Esophagus squamous epithelium (tissue), 5 donors: ENCODE results near the gene TMEM8B. TPM values are rescaled to one million over a fixed set of nuclear protein-coding genes. Genes with fewer than 3 reads are reported as not detected.

ENCODE experiments used
- DNase-seq: peaks from one replicate; lab custom pipeline; 2025; lab: John Stamatoyannopoulos, UW
- H3K27ac ChIP-seq, 4 donors: fragments of 200-600 bp; sonication (generic); one replicate each; pipeline ENCODE4 v1.5.1; 2016 to 2019; ENCODE audit warnings: mild to moderate bottlenecking in 1 of 4
- H3K27me3 ChIP-seq, 4 donors: fragments of 200-600 bp; sonication (generic); 1 replicate in 3 of 4; 2 replicates in 1 of 4; pipeline versions ENCODE4 v1.5.1 to v1.6.0; 2017 to 2021; ENCODE audit warnings: antibody characterized with exemption in 1 of 4
- H3K36me3 ChIP-seq, 3 donors: fragments of 200-600 bp; sonication (generic); one replicate each; pipeline ENCODE4 v1.5.1; 2016 to 2019
- H3K4me1 ChIP-seq, 3 donors: fragments of 200-600 bp; sonication (generic); one replicate each; pipeline ENCODE4 v1.5.1; 2017 to 2019
- H3K4me3 ChIP-seq, 4 donors: fragments of 200-600 bp; sonication (generic); 1 replicate in 3 of 4; 2 replicates in 1 of 4; pipeline ENCODE4 v1.5.1; 2016 to 2019; ENCODE audit warnings: mild to moderate bottlenecking in 2 of 4, moderate library complexity in 1 of 4
- H3K9me3 ChIP-seq, 3 donors: fragments of 200-600 bp; sonication (generic); one replicate each; pipeline ENCODE4 v1.5.1; 2016 to 2019
- POLR2A ChIP-seq, 4 donors: fragments of 450-650 bp; IDR thresholded peaks; one replicate each; pipeline ENCODE4 v1.6.1; 2017; ENCODE audit warnings: antibody characterized with exemption in 4 of 4, mild to moderate bottlenecking in 4 of 4, moderate library complexity in 3 of 4
- WGBS, 2 donors: methylation state at CpG; one replicate each; pipeline ENCODE4 v1.1.5; 2018; 5-methylcytosine and 5-hydroxymethylcytosine counted together
- intact Hi-C: fragments of 100-400 bp; cut with DNase I; formaldehyde crosslinking; loops from one replicate; pipeline ENCODE4 v1.15.0; 2022
- total RNA-seq, 4 donors: library from RNA; depleted of rRNA; stranded (reverse); fragments of >200 nt; gene quantifications; one replicate each; pipeline ENCODE4 v1.1.0, GENCODE V29; 2016
- TF ChIP-seq, protein P1 (sequence below), 6 experiments: fragments of 450-650 bp in 4 of 6; fragments of 200-600 bp in 2 of 6; sonication (generic) in 2 of 6; IDR thresholded peaks; one replicate each; pipeline ENCODE4 v1.5.1; 2016 to 2019; ENCODE audit warnings: antibody characterized with exemption in 6 of 6, mild to moderate bottlenecking in 4 of 6, moderate library complexity in 4 of 6
- donor health status: DM: yes; HTN: yes; CAD: no.

Gene TMEM8B
- total RNA-seq, 4 donors from 2014 or later = 0.35 to 4.8 (median 1.4) TPM

DNA sequence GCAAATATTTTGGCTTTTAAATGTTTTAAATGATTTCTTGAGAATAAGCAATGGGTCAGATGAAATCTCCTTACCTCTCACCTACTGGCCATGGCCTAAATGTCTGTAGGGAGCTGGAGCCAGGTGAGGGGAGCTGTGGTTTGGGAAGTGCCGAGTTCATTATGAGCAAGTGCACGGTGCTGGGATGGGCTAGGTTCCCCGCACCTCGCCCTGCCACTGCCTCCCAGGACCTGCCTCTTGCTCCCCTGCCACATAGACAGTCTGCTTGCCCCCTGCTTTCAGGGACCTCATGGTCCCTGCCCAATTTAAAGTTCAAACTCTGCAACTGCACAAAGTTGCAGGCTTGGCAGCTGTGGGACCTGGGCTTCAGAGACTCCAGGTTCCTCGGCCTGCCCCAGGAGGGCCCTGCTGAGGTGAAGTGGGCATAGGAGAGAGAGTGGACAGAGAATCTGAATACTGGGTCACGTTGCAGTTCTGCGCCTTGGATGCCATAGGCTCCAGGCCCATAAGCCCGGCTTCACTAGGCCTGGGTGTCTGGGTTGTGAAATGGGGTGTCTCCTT is 35.7 kb downstream of the TMEM8B start:
- H3K27ac ChIP-seq = no peak overlapping the region
- H3K36me3 ChIP-seq = no peaks in the 10 kb centered on the region
- intact Hi-C loops = no loop called here
- DNase-seq = no peak
- H3K9me3 ChIP-seq = no peaks in the 10 kb centered on the region
- peaks cover 0 to 95% (median 0%) of the 10 kb centered on the region in 4 donors for H3K27me3 ChIP-seq
- no peak overlapping the region for H3K4me3 ChIP-seq
- H3K4me1 ChIP-seq = no peaks in the 10 kb centered on the region
- TF ChIP-seq, protein P1, sequence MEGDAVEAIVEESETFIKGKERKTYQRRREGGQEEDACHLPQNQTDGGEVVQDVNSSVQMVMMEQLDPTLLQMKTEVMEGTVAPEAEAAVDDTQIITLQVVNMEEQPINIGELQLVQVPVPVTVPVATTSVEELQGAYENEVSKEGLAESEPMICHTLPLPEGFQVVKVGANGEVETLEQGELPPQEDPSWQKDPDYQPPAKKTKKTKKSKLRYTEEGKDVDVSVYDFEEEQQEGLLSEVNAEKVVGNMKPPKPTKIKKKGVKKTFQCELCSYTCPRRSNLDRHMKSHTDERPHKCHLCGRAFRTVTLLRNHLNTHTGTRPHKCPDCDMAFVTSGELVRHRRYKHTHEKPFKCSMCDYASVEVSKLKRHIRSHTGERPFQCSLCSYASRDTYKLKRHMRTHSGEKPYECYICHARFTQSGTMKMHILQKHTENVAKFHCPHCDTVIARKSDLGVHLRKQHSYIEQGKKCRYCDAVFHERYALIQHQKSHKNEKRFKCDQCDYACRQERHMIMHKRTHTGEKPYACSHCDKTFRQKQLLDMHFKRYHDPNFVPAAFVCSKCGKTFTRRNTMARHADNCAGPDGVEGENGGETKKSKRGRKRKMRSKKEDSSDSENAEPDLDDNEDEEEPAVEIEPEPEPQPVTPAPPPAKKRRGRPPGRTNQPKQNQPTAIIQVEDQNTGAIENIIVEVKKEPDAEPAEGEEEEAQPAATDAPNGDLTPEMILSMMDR (IDR thresholded peaks at IDR 0.05) = no peak
- no peak for TF ChIP-seq POLR2A (IDR thresholded peaks at IDR 0.05)
- 79 to 84% methylated on average over 6 to 7 of the region's 8 CpGs for WGBS, 2 donors

DNA sequence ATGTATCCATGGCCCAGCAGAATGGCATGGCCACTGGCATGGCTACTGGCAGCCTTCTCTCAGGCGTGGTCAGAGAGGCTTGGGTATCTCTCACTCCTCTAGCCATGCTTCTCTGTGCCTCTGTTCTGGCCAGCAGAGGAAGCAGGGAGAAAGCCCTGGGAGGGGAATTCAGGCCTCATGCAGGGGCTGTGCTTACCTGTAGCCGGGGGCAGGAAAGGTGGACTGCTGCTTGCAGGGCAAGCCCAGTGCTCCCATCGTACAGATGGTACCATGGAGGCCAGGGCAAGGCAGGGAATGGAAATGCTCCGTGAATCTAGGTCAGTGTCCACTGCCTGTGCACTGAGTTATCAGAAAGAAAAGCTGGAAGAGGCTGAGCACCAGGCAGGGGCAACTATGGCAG is 38.5 kb downstream of the TMEM8B start:
- 81 to 90% methylated on average over 2 to 3 of the region's 4 CpGs for WGBS, 2 donors
- no peaks in the 10 kb centered on the region for H3K9me3 ChIP-seq
- intact Hi-C loops = no loop called here
- peaks cover 0 to 7% (median 0%) of the 10 kb centered on the region in 3 donors for H3K4me1 ChIP-seq
- H3K4me3 ChIP-seq = no peak overlapping the region
- H3K27ac ChIP-seq = no peak overlapping the region
- H3K27me3 ChIP-seq = peaks cover 0 to 80% (median 0%) of the 10 kb centered on the region in 4 donors
- H3K36me3 ChIP-seq = no peaks in the 10 kb centered on the region
- DNase-seq = no peak
- no peak for TF ChIP-seq POLR2A (IDR thresholded peaks at IDR 0.05)
- TF ChIP-seq, protein P1 (IDR thresholded peaks at IDR 0.05) = no peak

DNA sequence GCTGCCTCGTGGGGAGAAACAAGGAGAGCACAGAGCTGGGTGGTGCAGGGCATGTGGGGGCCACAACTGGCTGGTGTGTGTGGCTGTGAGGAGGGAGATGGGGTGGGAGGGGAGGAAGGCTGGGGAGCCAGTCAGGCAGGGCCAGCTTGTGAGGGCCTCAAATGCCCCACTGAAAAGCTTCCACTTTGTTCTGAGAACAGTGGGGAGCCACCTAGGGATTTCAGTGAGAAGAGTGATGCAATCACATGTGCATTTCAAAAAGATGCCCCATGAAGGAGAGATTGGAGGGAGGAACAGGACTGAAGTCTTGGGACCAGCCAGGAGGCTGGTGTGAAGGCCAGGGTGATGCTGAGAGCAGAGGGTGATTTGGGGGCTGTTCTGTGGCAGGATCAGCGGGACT is 39.9 kb downstream of the TMEM8B start:
- no peak for DNase-seq
- H3K27me3 ChIP-seq = peaks cover 0 to 66% (median 0%) of the 10 kb centered on the region in 4 donors
- intact Hi-C loops = no loop called here
- no peaks in the 10 kb centered on the region for H3K9me3 ChIP-seq
- no peak overlapping the region for H3K27ac ChIP-seq
- no peak overlapping the region for H3K4me3 ChIP-seq
- TF ChIP-seq, protein P1 (IDR thresholded peaks at IDR 0.05) = no peak
- TF ChIP-seq POLR2A (IDR thresholded peaks at IDR 0.05) = no peak
- WGBS, 2 donors = 67 to 70% methylated on average over 2 of the region's 2 CpGs
- peaks cover 0 to 7% (median 0%) of the 10 kb centered on the region in 3 donors for H3K4me1 ChIP-seq
- H3K36me3 ChIP-seq = no peaks in the 10 kb centered on the region

DNA sequence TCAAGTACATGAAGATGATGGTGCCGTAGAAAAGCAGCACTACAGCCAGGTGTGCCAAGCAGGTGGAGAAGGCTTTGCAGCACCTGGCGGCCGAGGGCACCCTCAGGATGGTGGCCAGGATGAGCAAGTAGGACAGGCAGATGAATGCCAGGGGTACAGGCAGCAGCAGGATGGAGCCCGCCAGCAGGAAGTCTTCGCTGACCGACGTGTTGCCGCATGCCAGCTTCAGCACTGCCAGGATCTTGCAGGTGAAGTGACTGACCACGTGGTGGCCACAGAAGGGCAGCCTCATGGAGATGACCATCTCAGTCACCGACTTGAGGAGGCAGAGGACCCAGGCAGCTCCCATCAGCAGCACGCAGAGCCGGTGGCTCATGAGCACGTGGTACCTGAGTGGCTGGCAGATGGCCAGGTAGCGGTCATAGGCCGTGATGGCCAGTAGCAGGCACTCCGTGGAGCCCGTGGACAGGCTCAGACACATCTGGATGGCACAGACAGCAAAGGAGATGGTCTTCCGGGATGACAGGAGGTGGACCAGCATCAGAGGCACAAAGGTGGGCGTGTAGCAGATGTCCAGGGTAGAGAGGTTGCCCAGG is 40.7 kb downstream of the TMEM8B start:
- intact Hi-C loops = no loop called here
- H3K36me3 ChIP-seq = no peaks in the 10 kb centered on the region
- 53 to 67% methylated on average over 7 to 9 of the region's 19 CpGs for WGBS, 2 donors
- no peak for DNase-seq
- peaks cover 0 to 7% (median 0%) of the 10 kb centered on the region in 3 donors for H3K4me1 ChIP-seq
- H3K27me3 ChIP-seq = peaks cover 0 to 59% (median 0%) of the 10 kb centered on the region in 4 donors
- H3K27ac ChIP-seq = no peak overlapping the region
- no peaks in the 10 kb centered on the region for H3K9me3 ChIP-seq
- TF ChIP-seq POLR2A (IDR thresholded peaks at IDR 0.05) = no peak
- TF ChIP-seq, protein P1 (IDR thresholded peaks at IDR 0.05) = no peak
- no peak overlapping the region for H3K4me3 ChIP-seq

DNA sequence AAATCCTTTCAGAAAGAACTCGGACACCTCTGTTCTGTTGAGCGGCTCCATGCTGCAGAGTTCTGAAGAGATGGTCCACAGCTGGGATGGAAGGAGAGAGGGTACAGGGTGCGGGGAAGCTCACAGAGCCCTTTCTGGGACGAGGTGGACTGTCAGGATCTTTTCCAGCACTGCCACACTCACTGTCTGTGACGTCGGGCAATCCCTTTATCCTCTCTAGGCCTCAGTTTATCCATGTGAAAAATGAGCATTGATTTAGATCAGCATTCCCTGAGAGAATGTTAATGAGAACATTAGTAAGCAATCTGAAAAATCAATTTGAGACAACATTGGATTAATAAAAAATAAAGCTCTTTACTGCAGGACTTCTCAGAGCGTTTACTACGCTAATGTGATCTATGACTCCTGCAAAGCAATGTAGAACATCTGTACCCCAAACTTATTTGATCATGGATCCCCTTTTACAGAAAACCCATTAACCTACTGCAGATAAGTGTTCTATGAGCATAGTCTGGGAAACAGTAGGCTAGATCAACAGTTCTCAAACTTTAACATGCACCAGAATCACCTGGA is 41.4 kb downstream of the TMEM8B start, which contains the start of gene OR13J1:
Gene OR13J1, minus strand, starts transcription at position 51 of the 573 bp plus-strand sequence. Its CDS starts 0 bp downstream, at position 51.
- WGBS, 2 donors = 85 to 91% methylated on average over 8 of the region's 8 CpGs
- Histone ChIP-seq H3K4me3 (no peak within 1 kb of the TSS), H3K27ac (no peak within 1 kb of the TSS), H3K9me3 (no peaks in the 10 kb centered on the region), H3K27me3 (peaks cover 0 to 55% (median 0%) of the 10 kb centered on the region in 4 donors), H3K36me3 (no peaks in the 10 kb centered on the region), H3K4me1 (peaks cover 0 to 7% (median 0%) of the 10 kb centered on the region in 3 donors)
- DNase-seq = no peak
- TF ChIP-seq, protein P1 (IDR thresholded peaks at IDR 0.05) = no peak
- TF ChIP-seq POLR2A (IDR thresholded peaks at IDR 0.05) = no peak
- intact Hi-C loops = no loop called here
